A673 (cell line): ENCODE measurements around the gene TNFSF10.

ENCODE experiments used
- CTCF ChIP-seq: fragments of 300-800, 200-600 bp; sonication (generic); conservative IDR thresholded peaks from 2 replicates; pipeline ENCODE4 v1.5.1; 2017; ENCODE audit warnings: low read depth, mild to moderate bottlenecking, antibody characterized with exemption, low read length, moderate library complexity, mixed read lengths
- EZH2 ChIP-seq: fragments of 200-600 bp; sonication (generic); IDR thresholded peaks from 2 replicates; pipeline ENCODE4 v1.6.1; 2017; ENCODE audit warnings: borderline replicate concordance, low read depth, mild to moderate bottlenecking, mixed read lengths, antibody characterized with exemption, low read length; ENCODE audit not compliant: poor library complexity, severe bottlenecking

GRCh38 chr3:172506094-172506493, 17.1 kb downstream of the TNFSF10 start:
- TF ChIP-seq CTCF (no peak), EZH2 (no peak)
